Liver (tissue), 3 donors: Measurements from ENCODE around the gene C1QTNF4.

ENCODE experiments used
- ATF3 ChIP-seq: IDR thresholded peaks from 2 replicates; pipeline ENCODE4 v1.6.1; 2016; ENCODE audit warnings: antibody characterized with exemption
- CTCF ChIP-seq: fragments of 150-350 bp; IDR thresholded peaks from 2 replicates; pipeline ENCODE4 v1.5.1; 2017; ENCODE audit warnings: improper control_type of control experiment, low read depth, low read length; ENCODE audit not compliant: missing input control
- GABPA ChIP-seq, 2 donors: IDR thresholded peaks in 1 of 2; conservative IDR thresholded peaks in 1 of 2; 2 replicates each; pipeline ENCODE4 v1.6.1; 2016; ENCODE audit warnings: antibody characterized with exemption in 2 of 2, mild to moderate bottlenecking in 1 of 2, moderate library complexity in 1 of 2
- HNF4A ChIP-seq, 2 donors: conservative IDR thresholded peaks; 2 replicates each; pipeline ENCODE4 v1.6.1; 2016; ENCODE audit warnings: antibody characterized with exemption in 2 of 2, mild to moderate bottlenecking in 2 of 2
- JUND ChIP-seq, 2 donors: IDR thresholded peaks; 2 replicates each; pipeline ENCODE4 v1.6.1; 2016; ENCODE audit warnings: antibody characterized with exemption in 2 of 2
- MAX ChIP-seq: IDR thresholded peaks from 2 replicates; pipeline ENCODE4 v1.6.1; 2016; ENCODE audit warnings: antibody characterized with exemption
- REST ChIP-seq: IDR thresholded peaks from 2 replicates; pipeline ENCODE4 v1.6.1; 2016; ENCODE audit warnings: antibody characterized with exemption, mild to moderate bottlenecking
- SP1 ChIP-seq: IDR thresholded peaks from 2 replicates; pipeline ENCODE4 v1.6.1; 2018; ENCODE audit warnings: antibody characterized with exemption, mild to moderate bottlenecking
- TAF1 ChIP-seq: conservative IDR thresholded peaks from 2 replicates; pipeline ENCODE4 v1.6.1; 2016; ENCODE audit warnings: antibody characterized with exemption, mild to moderate bottlenecking
- donor health status: healthy.
- donor health status: healthy.

- TF ChIP-seq CTCF (no peak), MAX (peak; percentile 23), ATF3 (no peak), HNF4A (conservative IDR thresholded peaks at IDR 0.05) (peak; percentile 79 to 82), TAF1 (no peak), JUND (IDR thresholded peaks at IDR 0.05) (no peak), REST (peak; percentile 27), GABPA (IDR thresholded peaks at IDR 0.05 in 1 of 2, conservative IDR thresholded peaks at IDR 0.05 in 1 of 2) (peak in 1 of 2 donors; percentile 62), SP1 (peak; percentile 50)
These were observed 21.4 kb downstream of the C1QTNF4 start for GRCh38 chr11:47572715-47573255.
